Lower leg skin (tissue), 3 donors: ENCODE data around the gene CEP85.

Experiments
- CTCF ChIP-seq, 3 donors: fragments of 450-650 bp; IDR thresholded peaks; one replicate each; pipeline ENCODE4 v1.5.1; 2016; ENCODE audit warnings: antibody characterized with exemption in 3 of 3, mild to moderate bottlenecking in 3 of 3, moderate library complexity in 2 of 3
- POLR2A ChIP-seq, 2 donors: fragments of 450-650 bp; IDR thresholded peaks; one replicate each; pipeline ENCODE4 v1.6.1; 2016 to 2017; ENCODE audit warnings: antibody characterized with exemption in 2 of 2, mild to moderate bottlenecking in 1 of 2, moderate library complexity in 1 of 2

GRCh38 chr1:26197813-26198212 lies 36.2 kb upstream of the CEP85 start:
- TF ChIP-seq CTCF (IDR thresholded peaks at IDR 0.05) (no peak), POLR2A (IDR thresholded peaks at IDR 0.05) (no peak)
